MM.1S (cell line): ENCODE measurements around the gene REEP1.

Experiments used
- EZH2 ChIP-seq: fragments of 300-600 bp; sonication (generic); optimal IDR thresholded peaks from 2 replicates; pipeline ENCODE3; 2017; ENCODE audit warnings: low read depth, mild to moderate bottlenecking, antibody characterized with exemption, low read length, mixed read lengths
- TF ChIP-seq, protein P1 (sequence below): fragments of 300-600 bp; sonication (generic); IDR thresholded peaks from 2 replicates; pipeline ENCODE4 v1.5.1; 2016; ENCODE audit warnings: antibody characterized with exemption, low read length, mixed read lengths

DNA sequence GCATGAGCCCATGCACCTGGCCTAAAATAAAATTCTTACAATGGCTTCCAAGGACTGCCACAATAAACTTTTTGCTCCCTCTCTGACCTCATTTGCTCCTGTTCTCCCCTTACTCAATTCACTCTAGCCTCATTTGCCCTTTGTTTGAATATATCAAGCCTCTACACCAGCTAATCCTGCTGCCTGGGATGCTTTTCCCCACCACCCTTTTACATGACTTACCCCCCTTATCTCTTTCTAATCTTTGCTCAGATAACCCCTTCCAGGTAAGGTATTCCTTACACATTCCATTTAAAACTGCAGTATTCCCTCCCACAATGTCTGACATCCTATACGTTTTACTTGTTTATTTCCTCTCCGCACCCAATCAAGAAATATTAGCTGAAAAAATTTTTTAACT, 164.8 kb downstream of the REEP1 start:
- TF ChIP-seq, protein P1, sequence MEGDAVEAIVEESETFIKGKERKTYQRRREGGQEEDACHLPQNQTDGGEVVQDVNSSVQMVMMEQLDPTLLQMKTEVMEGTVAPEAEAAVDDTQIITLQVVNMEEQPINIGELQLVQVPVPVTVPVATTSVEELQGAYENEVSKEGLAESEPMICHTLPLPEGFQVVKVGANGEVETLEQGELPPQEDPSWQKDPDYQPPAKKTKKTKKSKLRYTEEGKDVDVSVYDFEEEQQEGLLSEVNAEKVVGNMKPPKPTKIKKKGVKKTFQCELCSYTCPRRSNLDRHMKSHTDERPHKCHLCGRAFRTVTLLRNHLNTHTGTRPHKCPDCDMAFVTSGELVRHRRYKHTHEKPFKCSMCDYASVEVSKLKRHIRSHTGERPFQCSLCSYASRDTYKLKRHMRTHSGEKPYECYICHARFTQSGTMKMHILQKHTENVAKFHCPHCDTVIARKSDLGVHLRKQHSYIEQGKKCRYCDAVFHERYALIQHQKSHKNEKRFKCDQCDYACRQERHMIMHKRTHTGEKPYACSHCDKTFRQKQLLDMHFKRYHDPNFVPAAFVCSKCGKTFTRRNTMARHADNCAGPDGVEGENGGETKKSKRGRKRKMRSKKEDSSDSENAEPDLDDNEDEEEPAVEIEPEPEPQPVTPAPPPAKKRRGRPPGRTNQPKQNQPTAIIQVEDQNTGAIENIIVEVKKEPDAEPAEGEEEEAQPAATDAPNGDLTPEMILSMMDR, result no peak
- no peak for TF ChIP-seq EZH2
